SK-N-MC (cell line): ENCODE results near the gene NHS.

Experiments
- EZH2 ChIP-seq: fragments of 200-600 bp; sonication (generic); IDR thresholded peaks from one replicate; pipeline ENCODE4 v1.6.1; 2017; ENCODE audit warnings: antibody characterized with exemption
- FOXP2 ChIP-seq: optimal IDR thresholded peaks from 2 replicates; pipeline ENCODE3; 2011; ENCODE audit warnings: mild to moderate bottlenecking, moderate library complexity; ENCODE audit not compliant: insufficient read depth; ENCODE audit errors: extremely low read length, control extremely low read depth
- POLR2AphosphoS5 ChIP-seq: IDR thresholded peaks from 2 replicates; pipeline ENCODE4 v1.6.1; 2012; ENCODE audit warnings: mild to moderate bottlenecking, low read depth, low read length, borderline replicate concordance

DNA sequence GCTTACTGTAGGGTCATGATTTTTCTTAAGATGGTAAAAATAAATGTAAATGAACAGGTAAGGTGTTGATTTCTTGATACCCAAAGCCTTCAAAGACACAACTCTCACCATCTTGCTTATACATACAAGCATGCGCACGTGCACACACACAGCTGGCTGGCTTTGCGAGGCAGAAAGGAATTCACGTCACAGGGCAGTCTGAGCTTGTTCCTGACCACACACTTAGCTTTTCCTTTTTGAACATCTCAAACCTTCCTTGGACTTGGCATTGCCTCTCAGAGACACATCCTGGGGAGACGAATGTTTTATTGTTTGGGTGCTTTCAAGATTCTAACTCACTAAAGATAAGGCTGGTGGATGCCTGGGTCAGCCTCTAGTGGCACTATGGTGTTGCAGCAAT, 175.0 kb downstream of the NHS start:
- no peak for TF ChIP-seq POLR2AphosphoS5
- no peak for TF ChIP-seq EZH2
- no peak for TF ChIP-seq FOXP2
